ENCODE data around the gene HLCS. TPM values are rescaled to one million over a fixed set of nuclear protein-coding genes. Genes with fewer than 3 reads are reported as not detected.

Gene HLCS
- total RNA-seq, 3 donors from 2014 or later (not counting 1 experiment from before 2014, with no cell fraction given): 28.4 to 36.0 (median 33.0) TPM

- TF ChIP-seq, protein P1, sequence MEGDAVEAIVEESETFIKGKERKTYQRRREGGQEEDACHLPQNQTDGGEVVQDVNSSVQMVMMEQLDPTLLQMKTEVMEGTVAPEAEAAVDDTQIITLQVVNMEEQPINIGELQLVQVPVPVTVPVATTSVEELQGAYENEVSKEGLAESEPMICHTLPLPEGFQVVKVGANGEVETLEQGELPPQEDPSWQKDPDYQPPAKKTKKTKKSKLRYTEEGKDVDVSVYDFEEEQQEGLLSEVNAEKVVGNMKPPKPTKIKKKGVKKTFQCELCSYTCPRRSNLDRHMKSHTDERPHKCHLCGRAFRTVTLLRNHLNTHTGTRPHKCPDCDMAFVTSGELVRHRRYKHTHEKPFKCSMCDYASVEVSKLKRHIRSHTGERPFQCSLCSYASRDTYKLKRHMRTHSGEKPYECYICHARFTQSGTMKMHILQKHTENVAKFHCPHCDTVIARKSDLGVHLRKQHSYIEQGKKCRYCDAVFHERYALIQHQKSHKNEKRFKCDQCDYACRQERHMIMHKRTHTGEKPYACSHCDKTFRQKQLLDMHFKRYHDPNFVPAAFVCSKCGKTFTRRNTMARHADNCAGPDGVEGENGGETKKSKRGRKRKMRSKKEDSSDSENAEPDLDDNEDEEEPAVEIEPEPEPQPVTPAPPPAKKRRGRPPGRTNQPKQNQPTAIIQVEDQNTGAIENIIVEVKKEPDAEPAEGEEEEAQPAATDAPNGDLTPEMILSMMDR (IDR thresholded peaks at IDR 0.05): no peak
- Mint-ChIP-seq H3K36me3 (no peaks in the 10 kb centered on the region), H3K27me3 (ENCODE audit: low read depth in 2 of 2) (peaks cover 64 to 80% of the 10 kb centered on the region in 2 donors), H3K27ac (no peak overlapping the region), H3K4me3 (no peak overlapping the region), H3K9me3 (no peaks in the 10 kb centered on the region), H3K4me1 (peaks cover 18 to 27% of the 10 kb centered on the region in 2 donors)
- H3K4me1 ChIP-seq (ENCODE audit: control insufficient read depth, insufficient read depth, low read length): peaks cover 14% of the 10 kb centered on the region
- H3K4me3 ChIP-seq (ENCODE audit: low read length): no peak overlapping the region
- H3K36me3 ChIP-seq (ENCODE audit: control insufficient read depth, insufficient read depth, low read length): no peaks in the 10 kb centered on the region
- intact Hi-C loops (cut with micrococcal nuclease): no loop called here
- H3K27me3 ChIP-seq (ENCODE audit: control insufficient read depth, insufficient read depth, low read length): peaks cover 54% of the 10 kb centered on the region
- ATAC-seq: no peak
- 13% methylated on average over 32 of the region's 38 CpGs for WGBS (ENCODE audit: insufficient coverage)
- no peaks in the 10 kb centered on the region for H3K9me3 ChIP-seq (ENCODE audit: control insufficient read depth, insufficient read depth, low read length)
- DNase-seq: no peak
- H3K27ac ChIP-seq (ENCODE audit: low read length): no peak overlapping the region
These were observed 256.4 kb downstream of the HLCS start for GRCh38 chr21:36709868-36710728.

GRCh38 chr21:36709030-36709867 lies 257.2 kb downstream of the HLCS start:
- H3K27ac Mint-ChIP-seq: no peak overlapping the region
- H3K4me1 Mint-ChIP-seq: peaks cover 18 to 29% of the 10 kb centered on the region in 2 donors
- Histone ChIP-seq H3K36me3 (ENCODE audit: control insufficient read depth, insufficient read depth, low read length) (no peaks in the 10 kb centered on the region), H3K4me3 (ENCODE audit: low read length) (no peak overlapping the region), H3K27ac (ENCODE audit: low read length) (no peak overlapping the region), H3K9me3 (ENCODE audit: control insufficient read depth, insufficient read depth, low read length) (no peaks in the 10 kb centered on the region), H3K4me1 (ENCODE audit: control insufficient read depth, insufficient read depth, low read length) (peaks cover 14% of the 10 kb centered on the region), H3K27me3 (ENCODE audit: control insufficient read depth, insufficient read depth, low read length) (peaks cover 53% of the 10 kb centered on the region)
- peaks cover 64 to 73% of the 10 kb centered on the region in 2 donors for H3K27me3 Mint-ChIP-seq (ENCODE audit: low read depth in 2 of 2)
- no peaks in the 10 kb centered on the region for H3K36me3 Mint-ChIP-seq
- no peaks in the 10 kb centered on the region for H3K9me3 Mint-ChIP-seq
- no peak for ATAC-seq
- intact Hi-C loops (cut with micrococcal nuclease): no loop called here
- no peak for DNase-seq
- H3K4me3 Mint-ChIP-seq: no peak overlapping the region
- WGBS (ENCODE audit: insufficient coverage): 7% methylated on average over 52 of the region's 55 CpGs
- TF ChIP-seq, protein P1 (IDR thresholded peaks at IDR 0.05): no peak

- Histone ChIP-seq H3K27ac (ENCODE audit: low read length) (no peak overlapping the region), H3K27me3 (ENCODE audit: control insufficient read depth, insufficient read depth, low read length) (peaks cover 51% of the 10 kb centered on the region), H3K4me3 (ENCODE audit: low read length) (no peak overlapping the region), H3K36me3 (ENCODE audit: control insufficient read depth, insufficient read depth, low read length) (no peaks in the 10 kb centered on the region), H3K4me1 (ENCODE audit: control insufficient read depth, insufficient read depth, low read length) (peaks cover 14% of the 10 kb centered on the region), H3K9me3 (ENCODE audit: control insufficient read depth, insufficient read depth, low read length) (no peaks in the 10 kb centered on the region)
- Mint-ChIP-seq H3K36me3 (no peaks in the 10 kb centered on the region), H3K27ac (no peak overlapping the region), H3K4me3 (no peak overlapping the region), H3K4me1 (peaks cover 18 to 29% of the 10 kb centered on the region in 2 donors), H3K27me3 (ENCODE audit: low read depth in 2 of 2) (peaks cover 62 to 67% of the 10 kb centered on the region in 2 donors), H3K9me3 (no peaks in the 10 kb centered on the region)
- intact Hi-C loops (cut with micrococcal nuclease): no loop called here
- TF ChIP-seq, protein P1 (IDR thresholded peaks at IDR 0.05): no peak
- 5% methylated on average over 42 of the region's 44 CpGs for WGBS (ENCODE audit: insufficient coverage)
- DNase-seq (no peak), ATAC-seq (no peak)
These were observed 258.0 kb downstream of the HLCS start for GRCh38 chr21:36708286-36709029.
